ENCODE measurements around the gene SOS1.

Gene SOS1

GRCh38 chr2:38960609-38961320, 160.1 kb downstream of the SOS1 start:
- no peak overlapping the region for H2BK12ac ChIP-seq (ENCODE audit: low read length in 2 of 2)
- peaks cover 7% of the 10 kb centered on the region for H3K4me1 ChIP-seq (ENCODE audit: control insufficient read depth, insufficient read depth, low read depth, low read length)
- H3K4me2 ChIP-seq (ENCODE audit: low read length, poor library complexity, severe bottlenecking) = peak overlapping the region; percentile 29
- H3K18ac ChIP-seq (ENCODE audit: low read depth in 1 of 2, low read length in 2 of 2) = peak overlapping the region; percentile 11 to 77
- WGBS = 61% methylated on average over 30 of the region's 34 CpGs
- no peak overlapping the region for H2AK5ac ChIP-seq (ENCODE audit: low read length, severe bottlenecking)
- no peak overlapping the region for H3K4ac ChIP-seq (ENCODE audit: low read depth in 1 of 2, low read length in 2 of 2)
- H4K91ac ChIP-seq (ENCODE audit: low read length) = peak overlapping the region; percentile 78
- H3K4me3 ChIP-seq (ENCODE audit: insufficient read depth in 1 of 2, low read depth in 1 of 2, low read length in 2 of 2) = peak overlapping the region; percentile 40 to 60
- H2BK120ac ChIP-seq (ENCODE audit: low read depth, low read length) = peak overlapping the region; percentile 37
- no peak overlapping the region for H2BK5ac ChIP-seq (ENCODE audit: low read depth, low read length, poor library complexity, severe bottlenecking)
- H3K79me1 ChIP-seq (replicated peaks; ENCODE audit: low read length, poor library complexity, severe bottlenecking) = no peaks in the 10 kb centered on the region
- H3K14ac ChIP-seq (ENCODE audit: low read length in 2 of 2) = peak overlapping the region in 1 of 2 experiments; percentile 26
- no peak overlapping the region for H3K23ac ChIP-seq (ENCODE audit: low read length in 2 of 2)
- no peak for DNase-seq
- H4K8ac ChIP-seq (ENCODE audit: low read length) = peak overlapping the region; percentile 91
- peak overlapping the region; percentile 75 for H2AFZ ChIP-seq (ENCODE audit: low read depth, low read length)
- H3K9me3 ChIP-seq (ENCODE audit: control insufficient read depth, low read length) = no peaks in the 10 kb centered on the region
- no peak overlapping the region for H2BK15ac ChIP-seq (ENCODE audit: low read depth, poor library complexity, severe bottlenecking)
- no peak overlapping the region for H3K27ac ChIP-seq (ENCODE audit: low read length, poor library complexity, severe bottlenecking)
- no peak overlapping the region for H3K9ac ChIP-seq (ENCODE audit: low read length)
- peaks cover 0 to 4% of the 10 kb centered on the region in 2 experiments for H3K36me3 ChIP-seq (ENCODE audit: control insufficient read depth in 1 of 2, insufficient read depth in 2 of 2, low read depth in 1 of 2, low read length in 2 of 2)
- peaks cover 0 to 4% of the 10 kb centered on the region in 2 experiments for H3K27me3 ChIP-seq (ENCODE audit: control insufficient read depth in 1 of 2, insufficient read depth in 1 of 2, low read length in 2 of 2)

DNA sequence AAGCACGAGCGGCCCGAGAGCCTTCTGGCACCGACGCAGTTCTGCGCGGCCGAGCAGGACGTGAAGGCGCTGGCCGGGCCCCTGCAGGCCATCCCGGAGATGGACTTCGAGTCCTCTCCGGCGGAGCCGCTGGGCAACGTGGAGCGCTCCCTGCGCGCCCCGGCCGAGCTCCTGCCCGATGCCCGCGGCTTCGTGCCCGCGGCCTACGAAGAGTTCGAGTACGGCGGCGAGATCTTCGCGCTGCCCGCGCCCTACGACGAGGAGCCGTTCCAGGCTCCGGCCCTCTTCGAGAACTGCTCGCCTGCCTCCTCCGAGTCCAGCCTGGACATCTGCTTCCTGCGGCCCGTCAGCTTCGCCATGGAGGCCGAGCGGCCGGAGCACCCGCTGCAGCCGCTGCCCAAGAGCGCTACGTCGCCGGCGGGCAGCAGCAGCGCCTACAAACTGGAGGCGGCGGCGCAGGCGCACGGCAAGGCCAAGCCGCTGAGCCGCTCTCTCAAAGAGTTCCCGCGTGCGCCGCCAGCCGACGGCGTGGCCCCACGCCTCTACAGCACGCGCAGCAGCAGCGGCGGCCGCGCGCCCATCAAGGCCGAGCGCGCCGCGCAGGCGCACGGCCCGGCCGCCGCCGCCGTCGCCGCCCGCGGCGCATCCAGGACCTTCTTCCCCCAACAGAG, 160.8 kb downstream of the SOS1 start:
- Histone ChIP-seq H3K4me2 (ENCODE audit: low read length, poor library complexity, severe bottlenecking) (peak overlapping the region; percentile 62), H3K23ac (ENCODE audit: low read length in 2 of 2) (no peak overlapping the region), H2BK120ac (ENCODE audit: low read depth, low read length) (peak overlapping the region; percentile 37), H2BK12ac (ENCODE audit: low read length in 2 of 2) (no peak overlapping the region), H3K9me3 (ENCODE audit: control insufficient read depth, low read length) (no peaks in the 10 kb centered on the region), H2BK15ac (ENCODE audit: low read depth, poor library complexity, severe bottlenecking) (peak overlapping the region; percentile 36), H3K9ac (ENCODE audit: low read length) (peak overlapping the region; percentile 40), H4K91ac (ENCODE audit: low read length) (peak overlapping the region; percentile 78), H3K4me3 (ENCODE audit: insufficient read depth in 1 of 2, low read depth in 1 of 2, low read length in 2 of 2) (peak overlapping the region; percentile 45 to 68), H2BK5ac (ENCODE audit: low read depth, low read length, poor library complexity, severe bottlenecking) (no peak overlapping the region), H3K4me1 (ENCODE audit: control insufficient read depth, insufficient read depth, low read depth, low read length) (peaks cover 7% of the 10 kb centered on the region), H3K27ac (ENCODE audit: low read length, poor library complexity, severe bottlenecking) (no peak overlapping the region), H3K14ac (ENCODE audit: low read length in 2 of 2) (no peak overlapping the region), H3K27me3 (ENCODE audit: control insufficient read depth in 1 of 2, insufficient read depth in 1 of 2, low read length in 2 of 2) (peaks cover 0 to 4% of the 10 kb centered on the region in 2 experiments), H3K79me1 (replicated peaks; ENCODE audit: low read length, poor library complexity, severe bottlenecking) (no peaks in the 10 kb centered on the region), H4K8ac (ENCODE audit: low read length) (peak overlapping the region; percentile 91), H3K4ac (ENCODE audit: low read depth in 1 of 2, low read length in 2 of 2) (no peak overlapping the region), H3K36me3 (ENCODE audit: control insufficient read depth in 1 of 2, insufficient read depth in 2 of 2, low read depth in 1 of 2, low read length in 2 of 2) (peaks cover 0 to 4% of the 10 kb centered on the region in 2 experiments), H2AK5ac (ENCODE audit: low read length, severe bottlenecking) (no peak overlapping the region), H3K18ac (ENCODE audit: low read depth in 1 of 2, low read length in 2 of 2) (peak overlapping the region; percentile 11 to 77), H2AFZ (ENCODE audit: low read depth, low read length) (peak overlapping the region; percentile 75)
- DNase-seq = peak; percentile 77
- WGBS = 75% methylated on average over 59 of the region's 97 CpGs

DNA sequence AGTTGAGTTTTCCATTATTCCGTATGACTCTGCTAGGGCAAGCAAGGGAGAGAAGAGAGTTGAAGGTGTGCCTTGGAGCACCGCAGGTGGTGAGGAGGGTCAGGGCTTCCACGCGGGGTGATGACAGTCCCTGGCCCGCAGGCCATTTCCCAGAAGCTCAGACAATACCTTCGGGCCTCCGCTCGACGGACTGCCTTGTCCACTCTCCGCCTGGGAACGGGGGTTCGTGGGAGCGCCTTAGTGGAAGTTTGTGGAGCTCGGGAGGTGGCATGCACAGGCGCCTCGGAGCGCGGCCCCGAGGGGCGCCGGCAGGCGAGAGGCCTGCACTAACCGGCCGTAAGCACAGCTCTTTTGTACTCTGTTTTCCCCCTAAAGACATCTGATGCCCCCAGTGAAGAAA, 161.4 kb downstream of the SOS1 start:
- no peak overlapping the region for H2BK12ac ChIP-seq (ENCODE audit: low read length in 2 of 2)
- no peaks in the 10 kb centered on the region for H3K9me3 ChIP-seq (ENCODE audit: control insufficient read depth, low read length)
- 95% methylated on average over 18 of the region's 24 CpGs for WGBS
- no peak overlapping the region for H2BK120ac ChIP-seq (ENCODE audit: low read depth, low read length)
- H3K4me3 ChIP-seq (ENCODE audit: insufficient read depth in 1 of 2, low read depth in 1 of 2, low read length in 2 of 2) = peak overlapping the region in 1 of 2 experiments; percentile 68
- peaks cover 0 to 4% of the 10 kb centered on the region in 2 experiments for H3K27me3 ChIP-seq (ENCODE audit: control insufficient read depth in 1 of 2, insufficient read depth in 1 of 2, low read length in 2 of 2)
- no peak overlapping the region for H2AK5ac ChIP-seq (ENCODE audit: low read length, severe bottlenecking)
- peaks cover 0 to 4% of the 10 kb centered on the region in 2 experiments for H3K36me3 ChIP-seq (ENCODE audit: control insufficient read depth in 1 of 2, insufficient read depth in 2 of 2, low read depth in 1 of 2, low read length in 2 of 2)
- no peak overlapping the region for H4K8ac ChIP-seq (ENCODE audit: low read length)
- no peak overlapping the region for H3K18ac ChIP-seq (ENCODE audit: low read depth in 1 of 2, low read length in 2 of 2)
- H3K79me1 ChIP-seq (replicated peaks; ENCODE audit: low read length, poor library complexity, severe bottlenecking) = no peaks in the 10 kb centered on the region
- no peak overlapping the region for H2BK5ac ChIP-seq (ENCODE audit: low read depth, low read length, poor library complexity, severe bottlenecking)
- H3K14ac ChIP-seq (ENCODE audit: low read length in 2 of 2) = no peak overlapping the region
- no peak overlapping the region for H2AFZ ChIP-seq (ENCODE audit: low read depth, low read length)
- no peak overlapping the region for H3K4ac ChIP-seq (ENCODE audit: low read depth in 1 of 2, low read length in 2 of 2)
- H3K4me1 ChIP-seq (ENCODE audit: control insufficient read depth, insufficient read depth, low read depth, low read length) = peaks cover 7% of the 10 kb centered on the region
- no peak overlapping the region for H3K9ac ChIP-seq (ENCODE audit: low read length)
- H2BK15ac ChIP-seq (ENCODE audit: low read depth, poor library complexity, severe bottlenecking) = no peak overlapping the region
- H3K23ac ChIP-seq (ENCODE audit: low read length in 2 of 2) = no peak overlapping the region
- H4K91ac ChIP-seq (ENCODE audit: low read length) = no peak overlapping the region
- no peak overlapping the region for H3K27ac ChIP-seq (ENCODE audit: low read length, poor library complexity, severe bottlenecking)
- DNase-seq = no peak
- no peak overlapping the region for H3K4me2 ChIP-seq (ENCODE audit: low read length, poor library complexity, severe bottlenecking)

GRCh38 chr2:38957972-38958371, 162.9 kb downstream of the SOS1 start:
- Histone ChIP-seq H3K9me3 (ENCODE audit: control insufficient read depth, low read length) (no peaks in the 10 kb centered on the region), H2AK5ac (ENCODE audit: low read length, severe bottlenecking) (no peak overlapping the region), H3K4me1 (ENCODE audit: control insufficient read depth, insufficient read depth, low read depth, low read length) (peaks cover 7% of the 10 kb centered on the region), H3K14ac (ENCODE audit: low read length in 2 of 2) (no peak overlapping the region), H3K9ac (ENCODE audit: low read length) (no peak overlapping the region), H3K18ac (ENCODE audit: low read depth in 1 of 2, low read length in 2 of 2) (no peak overlapping the region), H4K91ac (ENCODE audit: low read length) (no peak overlapping the region), H3K79me1 (replicated peaks; ENCODE audit: low read length, poor library complexity, severe bottlenecking) (no peaks in the 10 kb centered on the region), H3K27ac (ENCODE audit: low read length, poor library complexity, severe bottlenecking) (no peak overlapping the region), H3K36me3 (ENCODE audit: control insufficient read depth in 1 of 2, insufficient read depth in 2 of 2, low read depth in 1 of 2, low read length in 2 of 2) (peaks cover 0 to 4% of the 10 kb centered on the region in 2 experiments), H2AFZ (ENCODE audit: low read depth, low read length) (no peak overlapping the region), H3K23ac (ENCODE audit: low read length in 2 of 2) (no peak overlapping the region), H2BK12ac (ENCODE audit: low read length in 2 of 2) (no peak overlapping the region), H2BK5ac (ENCODE audit: low read depth, low read length, poor library complexity, severe bottlenecking) (no peak overlapping the region), H3K4me2 (ENCODE audit: low read length, poor library complexity, severe bottlenecking) (no peak overlapping the region), H3K4ac (ENCODE audit: low read depth in 1 of 2, low read length in 2 of 2) (no peak overlapping the region), H3K4me3 (ENCODE audit: insufficient read depth in 1 of 2, low read depth in 1 of 2, low read length in 2 of 2) (no peak overlapping the region), H4K8ac (ENCODE audit: low read length) (no peak overlapping the region), H2BK120ac (ENCODE audit: low read depth, low read length) (no peak overlapping the region), H2BK15ac (ENCODE audit: low read depth, poor library complexity, severe bottlenecking) (no peak overlapping the region), H3K27me3 (ENCODE audit: control insufficient read depth in 1 of 2, insufficient read depth in 1 of 2, low read length in 2 of 2) (peaks cover 0 to 4% of the 10 kb centered on the region in 2 experiments)
- no peak for DNase-seq
- WGBS = 92% methylated on average over 4 of the region's 5 CpGs
